H7 (cell line): Measurements from ENCODE around the gene MUSTN1. TPM values are rescaled to one million over a fixed set of nuclear protein-coding genes. Genes with fewer than 3 reads are reported as not detected.

ENCODE experiments used
- DNase-seq: peaks from one replicate; pipeline ENCODE4 v3.0.0; 2012
- H3K27me3 ChIP-seq: 2 replicates; pipeline ENCODE4 v1.6.0; 2011; ENCODE audit warnings: mild to moderate bottlenecking, low read length; ENCODE audit not compliant: control insufficient read depth, insufficient read depth
- H3K36me3 ChIP-seq: replicated peaks from 2 replicates; pipeline ENCODE4 v1.5.1; 2011; ENCODE audit warnings: low read length; ENCODE audit not compliant: control insufficient read depth, insufficient read depth
- H3K4me3 ChIP-seq: 2 replicates; pipeline ENCODE4 v1.5.1; 2011; ENCODE audit warnings: low read depth, mild to moderate bottlenecking, control low read depth, low read length, moderate library complexity; ENCODE audit not compliant: insufficient read depth
- total RNA-seq: library from RNA; depleted of rRNA; stranded (reverse); fragments of >200 nt; shearing (Covaris generic); gene quantifications from 2 replicates; pipeline ENCODE4 v1.2.3, GENCODE V29; 2014; rRNA removed

Gene MUSTN1
- total RNA-seq, 1 experiment from 2014 or later, result 0.97 TPM

DNA sequence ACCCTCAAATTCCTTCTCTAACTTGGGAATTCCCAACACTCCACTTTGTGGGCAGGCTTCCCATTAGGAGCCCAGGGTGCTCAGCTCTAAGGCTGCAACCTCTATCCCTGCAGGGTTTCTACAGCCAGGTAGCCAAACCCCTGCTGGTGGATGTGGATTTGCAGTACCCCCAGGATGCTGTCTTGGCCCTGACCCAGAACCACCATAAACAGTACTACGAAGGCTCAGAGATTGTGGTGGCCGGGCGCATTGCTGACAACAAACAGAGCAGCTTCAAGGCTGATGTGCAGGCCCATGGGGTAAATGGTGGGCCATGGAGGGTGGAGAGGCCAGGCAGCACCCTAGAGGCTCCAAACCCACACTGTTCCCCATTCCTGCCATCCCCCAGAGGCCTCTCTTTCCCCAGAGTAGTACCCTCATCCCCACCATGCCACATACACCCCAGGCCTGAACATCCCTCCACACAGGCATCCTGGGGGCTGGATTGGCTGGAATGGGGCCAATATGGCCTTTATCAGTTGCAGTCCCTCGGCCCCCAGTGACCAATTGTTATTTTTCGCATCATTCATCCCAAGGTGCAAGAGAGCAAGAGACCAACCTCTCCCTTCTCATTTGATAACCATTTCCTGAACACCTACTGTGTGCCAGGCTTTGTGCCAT, 49.8 kb downstream of the MUSTN1 start:
- DNase-seq, result no peak
- Histone ChIP-seq H3K27me3 (no peaks in the 10 kb centered on the region), H3K36me3 (no peaks in the 10 kb centered on the region), H3K4me3 (no peak overlapping the region)

GRCh38 chr3:52784021-52784621, 50.7 kb downstream of the MUSTN1 start:
- no peak for DNase-seq
- H3K27me3 ChIP-seq, result no peaks in the 10 kb centered on the region
- H3K36me3 ChIP-seq, result no peaks in the 10 kb centered on the region
- H3K4me3 ChIP-seq, result no peak overlapping the region

DNA sequence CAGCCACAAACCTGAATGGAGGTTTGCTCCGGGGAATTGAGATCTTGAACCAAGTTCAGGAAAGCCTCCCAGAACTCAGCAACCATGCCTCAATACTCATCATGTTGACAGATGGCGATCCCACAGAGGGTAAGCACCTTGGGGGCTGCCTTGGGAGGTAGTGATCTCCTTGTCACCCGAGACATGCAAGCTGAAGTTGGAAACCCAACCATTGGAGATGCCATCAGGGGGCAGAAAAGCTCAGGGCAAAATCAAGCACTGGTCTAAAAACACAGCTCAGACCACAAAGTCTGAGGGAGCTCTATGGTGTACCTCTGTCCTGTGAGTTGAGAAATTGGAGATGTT, 51.6 kb downstream of the MUSTN1 start:
- Histone ChIP-seq H3K36me3 (no peaks in the 10 kb centered on the region), H3K27me3 (no peaks in the 10 kb centered on the region), H3K4me3 (no peak overlapping the region)
- DNase-seq, result no peak

Other genes with a start within 250 kb of the MUSTN1 start
- gene PBRM1, start 149.1 kb downstream of the MUSTN1 start, total RNA-seq, result 29.1 and 39.6 TPM in 2 replicates
- 148 and 237 TPM in 2 replicates for gene GNL3, start 149.0 kb downstream of the MUSTN1 start, total RNA-seq
- 48.2 and 65.7 TPM in 2 replicates for gene GLT8D1, start 129.2 kb downstream of the MUSTN1 start, total RNA-seq
- 84.5 and 85.3 TPM in 2 replicates for gene SPCS1, start 128.9 kb downstream of the MUSTN1 start, total RNA-seq
- gene NEK4, start 64.1 kb downstream of the MUSTN1 start, total RNA-seq, result 26.2 and 36.5 TPM in 2 replicates
- gene ITIH1, start 57.4 kb downstream of the MUSTN1 start, total RNA-seq, result not detected in 2 replicates
- not detected in 2 replicates for gene ITIH3, start 40.2 kb downstream of the MUSTN1 start, total RNA-seq
- 0.14 TPM in 1 of 2 replicates, not detected in the other for gene ITIH4, start 4.3 kb downstream of the MUSTN1 start, total RNA-seq
- 10.9 and 19.3 TPM in 2 replicates for gene STIMATE, start 62.5 kb upstream of the MUSTN1 start, total RNA-seq
- 12.9 and 22.2 TPM in 2 replicates for gene SFMBT1, start 211.1 kb upstream of the MUSTN1 start, total RNA-seq